ENCODE results near the gene SCTR.

DNA sequence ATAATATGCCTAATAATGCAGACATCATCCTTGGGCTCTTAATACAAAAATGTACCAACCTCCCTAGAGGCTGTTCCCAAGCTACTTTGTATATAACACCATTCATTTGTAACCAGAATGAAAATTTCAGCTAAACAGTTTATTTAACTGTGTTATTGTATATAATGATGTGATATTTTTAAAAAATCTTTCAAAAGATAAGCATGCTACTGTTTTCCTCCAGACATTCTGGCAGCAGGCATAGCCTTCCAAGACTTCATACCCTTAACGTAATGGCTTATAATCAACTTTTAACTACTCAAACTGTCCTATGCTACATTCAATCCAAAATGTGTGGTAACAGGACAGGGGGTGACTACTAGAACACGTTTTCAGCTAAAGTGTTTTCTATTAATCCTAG lies 41.2 kb upstream of the SCTR start:
- TF ChIP-seq POLR2A (IDR thresholded peaks at IDR 0.05; ENCODE audit: low read depth, low read length) (no peak), POLR2AphosphoS5 (IDR thresholded peaks at IDR 0.05; ENCODE audit: low read depth, low read length) (no peak), TAF1 (IDR thresholded peaks at IDR 0.05; ENCODE audit: borderline replicate concordance, low read depth, low read length) (no peak)
